Epithelial cell of alveolus of lung (primary cell): ENCODE data around the gene UPK1A. TPM values are rescaled to one million over a fixed set of nuclear protein-coding genes. Genes with fewer than 3 reads are reported as not detected.

ENCODE experiments used
- total RNA-seq: library from RNA; depleted of rRNA; stranded (reverse); fragments of >200 nt; gene quantifications from 2 replicates; pipeline ENCODE4 v1.2.1, GENCODE V29; 2015

UPK1A gene
- total RNA-seq: not detected in 2 replicates

GRCh38 chr19:35666251-35666913 is at the start of gene UPK1A:
Gene UPK1A, plus strand, starts transcription at chr19:35666517. Its CDS starts 296 bp downstream, at chr19:35666813.

DNA sequence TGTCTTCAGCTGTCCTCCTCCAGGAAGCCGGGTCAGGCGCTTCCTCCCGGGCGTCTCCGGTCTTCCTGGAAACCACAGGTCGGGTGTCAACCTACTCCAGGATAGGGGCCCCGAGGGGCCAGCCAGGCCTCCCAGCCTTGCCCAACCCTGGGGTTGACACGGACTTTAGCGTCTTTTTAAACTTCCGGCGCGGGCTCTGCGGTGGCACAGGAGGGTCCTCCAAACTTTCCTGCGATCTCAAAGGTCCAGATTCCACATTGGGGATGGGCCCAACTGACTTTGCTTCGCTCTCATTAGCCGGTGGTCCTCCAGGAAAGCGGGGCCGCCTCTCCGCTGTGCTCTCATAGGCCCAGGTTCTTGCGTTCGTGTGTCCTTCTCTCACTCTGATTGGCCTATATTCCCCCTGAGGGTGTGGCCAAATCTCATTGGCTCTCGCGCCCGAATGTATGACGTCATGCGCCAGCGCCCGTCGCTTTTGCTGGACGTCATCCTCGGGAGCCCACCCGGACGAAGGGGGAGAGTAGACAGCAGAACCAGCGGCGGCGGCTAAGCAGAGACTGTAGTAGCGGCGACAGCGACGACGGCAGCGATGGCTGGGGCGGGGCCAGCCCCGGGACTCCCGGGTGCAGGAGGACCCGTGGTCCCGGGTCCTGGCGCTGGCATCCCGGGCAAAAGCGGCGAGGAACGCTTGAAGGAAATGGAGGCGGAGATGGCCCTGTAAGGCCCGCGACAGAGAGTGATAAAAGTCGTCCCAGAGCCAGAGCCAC is 37.6 kb upstream of the UPK1A start, which contains the start of gene RBM42:
Gene RBM42, plus strand, starts transcription at position 472 of the 767 bp plus-strand sequence. Its CDS starts 118 bp downstream, at position 590.

GRCh38 chr19:35641515-35642151 is 24.7 kb upstream of the UPK1A start, which contains the start of gene ETV2:
Gene ETV2, plus strand, starts transcription at chr19:35641745. Its CDS starts 716 bp downstream, at chr19:35642461.

GRCh38 chr19:35648017-35648961 is 18.0 kb upstream of the UPK1A start, which contains the start of gene COX6B1:
Gene COX6B1, plus strand, starts transcription at chr19:35648323. Its CDS starts 2,921 bp downstream, at chr19:35651244.

DNA sequence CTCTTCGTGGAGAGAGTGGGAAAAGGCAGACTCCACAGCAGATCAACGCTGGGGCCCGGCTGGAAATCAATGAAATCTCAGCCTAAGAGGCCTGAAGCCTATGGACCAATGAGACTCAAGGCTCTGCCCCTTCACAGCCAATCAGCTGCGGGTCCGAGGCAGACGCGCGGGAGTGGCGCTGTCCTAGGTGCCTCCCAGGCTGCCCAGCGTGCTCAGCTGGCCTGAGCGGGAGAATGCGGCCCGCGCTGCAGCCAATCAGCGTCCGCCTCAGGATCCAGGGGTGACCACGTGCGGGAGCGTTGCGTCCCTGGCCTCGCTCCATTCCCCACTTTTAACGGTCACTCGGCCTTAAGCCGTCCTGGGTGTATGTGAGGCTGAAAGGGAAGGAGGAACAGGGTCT is 37.9 kb downstream of the UPK1A start, which contains the start of gene ZBTB32:
Gene ZBTB32, plus strand, starts transcription at position 341 of the 400 bp plus-strand sequence. CDS start 10,069 bp downstream, outside the sequence.

DNA sequence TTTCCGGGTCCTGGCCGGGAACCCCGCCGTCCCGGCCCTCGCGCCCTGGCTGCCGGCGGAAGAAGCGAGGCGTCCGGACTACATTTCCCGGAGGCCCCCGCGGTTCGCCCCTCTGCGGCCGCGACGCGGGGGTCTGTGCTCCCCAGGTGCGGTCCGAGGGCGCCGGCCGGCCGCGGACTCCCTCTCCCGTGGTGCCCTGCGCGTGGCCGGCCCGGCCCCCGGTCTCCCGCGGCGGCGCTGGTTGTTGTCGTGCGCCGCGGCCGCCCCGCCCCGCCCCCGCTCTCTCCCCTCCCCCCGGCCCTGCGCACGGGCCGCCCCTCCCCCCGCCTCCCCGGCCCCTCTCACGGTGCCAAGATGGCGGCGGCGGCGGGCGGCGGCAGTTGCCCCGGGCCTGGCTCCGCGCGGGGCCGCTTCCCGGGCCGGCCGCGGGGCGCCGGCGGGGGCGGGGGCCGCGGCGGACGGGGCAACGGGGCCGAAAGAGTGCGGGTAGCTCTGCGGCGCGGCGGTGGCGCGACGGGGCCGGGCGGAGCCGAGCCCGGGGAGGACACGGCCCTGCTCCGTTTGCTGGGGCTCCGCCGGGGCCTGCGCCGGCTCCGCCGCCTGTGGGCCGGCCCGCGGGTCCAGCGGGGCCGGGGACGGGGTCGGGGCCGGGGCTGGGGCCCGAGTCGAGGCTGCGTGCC is 51.5 kb downstream of the UPK1A start, which contains the start of gene KMT2B:
Gene KMT2B, plus strand, starts transcription at position 339 of the 680 bp plus-strand sequence. Its CDS starts 16 bp downstream, at position 355.

Other genes with a start within 250 kb of the UPK1A start
- gene FFAR2, start 218.3 kb upstream of the UPK1A start, total RNA-seq: not detected in 2 replicates
- gene KRTDAP, start 176.1 kb upstream of the UPK1A start, total RNA-seq: not detected in 2 replicates
- 15.9 and 24.8 TPM in 2 replicates for gene DMKN, start 152.9 kb upstream of the UPK1A start, total RNA-seq
- not detected in 2 replicates for gene SBSN, start 138.2 kb upstream of the UPK1A start, total RNA-seq
- gene GAPDHS, start 133.1 kb upstream of the UPK1A start, total RNA-seq: not detected in 2 replicates
- gene TMEM147, start 120.9 kb upstream of the UPK1A start, total RNA-seq: 85.7 and 102 TPM in 2 replicates
- gene ATP4A, start 102.9 kb upstream of the UPK1A start, total RNA-seq: not detected in 2 replicates
- not detected in 2 replicates for gene PMIS2, start 80.3 kb upstream of the UPK1A start, total RNA-seq
- 6.6 and 10.5 TPM in 2 replicates for gene HAUS5, start 53.8 kb upstream of the UPK1A start, total RNA-seq
- gene RBM42, start 37.5 kb upstream of the UPK1A start, total RNA-seq: 93.3 and 101 TPM in 2 replicates
- 0.78 TPM in 1 of 2 replicates, not detected in the other for gene ETV2, start 24.8 kb upstream of the UPK1A start, total RNA-seq
- gene COX6B1, start 18.2 kb upstream of the UPK1A start, total RNA-seq: 500 and 902 TPM in 2 replicates
- not detected in 2 replicates for gene ZBTB32, start 38.0 kb downstream of the UPK1A start, total RNA-seq
- gene KMT2B, start 51.5 kb downstream of the UPK1A start, total RNA-seq: 8.0 and 14.4 TPM in 2 replicates
- gene IGFLR1, start 75.9 kb downstream of the UPK1A start, total RNA-seq: 6.9 and 15.9 TPM in 2 replicates
- 6.9 and 9.3 TPM in 2 replicates for gene U2AF1L4, start 78.9 kb downstream of the UPK1A start, total RNA-seq
- gene PSENEN, start 79.1 kb downstream of the UPK1A start, total RNA-seq: 43.2 TPM in 2 replicates
- gene LIN37, start 82.1 kb downstream of the UPK1A start, total RNA-seq: 15.9 and 20.7 TPM in 2 replicates
- gene HSPB6, start 90.5 kb downstream of the UPK1A start, total RNA-seq: 11.1 and 66.8 TPM in 2 replicates
- 12.4 and 18.0 TPM in 2 replicates for gene PROSER3, start 91.7 kb downstream of the UPK1A start, total RNA-seq
- gene ARHGAP33, start 109.0 kb downstream of the UPK1A start, total RNA-seq: 2.2 and 3.2 TPM in 2 replicates
- gene PRODH2, start 146.3 kb downstream of the UPK1A start, total RNA-seq: not detected in 2 replicates
- not detected in 2 replicates for gene NPHS1, start 186.0 kb downstream of the UPK1A start, total RNA-seq
- 0.13 TPM in 1 of 2 replicates, not detected in the other for gene KIRREL2, start 190.4 kb downstream of the UPK1A start, total RNA-seq
- 12.8 and 17.3 TPM in 2 replicates for gene APLP1, start 202.1 kb downstream of the UPK1A start, total RNA-seq
- gene NFKBID, start 234.0 kb downstream of the UPK1A start, total RNA-seq: 2.6 and 3.7 TPM in 2 replicates
- not detected in 2 replicates for gene HCST, start 236.0 kb downstream of the UPK1A start, total RNA-seq
- not detected in 2 replicates for gene TYROBP, start 241.8 kb downstream of the UPK1A start, total RNA-seq